Measurements from ENCODE around the gene CPZ.

The CPZ gene

GRCh38 chr4:8552581-8553205 is 39.9 kb upstream of the CPZ start:
- H3K27me3 Mint-ChIP-seq, result peaks cover 14% of the 10 kb centered on the region
- H3K9me3 Mint-ChIP-seq, result no peaks in the 10 kb centered on the region
- no peak overlapping the region for H3K27ac Mint-ChIP-seq
- no peak overlapping the region for H3K4me3 Mint-ChIP-seq
- no peak for ATAC-seq
- H3K36me3 Mint-ChIP-seq, result no peaks in the 10 kb centered on the region
- no peaks in the 10 kb centered on the region for H3K4me1 Mint-ChIP-seq

GRCh38 chr4:8553216-8553615 is 39.3 kb upstream of the CPZ start:
- Mint-ChIP-seq H3K36me3 (no peaks in the 10 kb centered on the region), H3K9me3 (no peaks in the 10 kb centered on the region), H3K27me3 (peaks cover 18% of the 10 kb centered on the region), H3K4me1 (no peaks in the 10 kb centered on the region), H3K27ac (no peak overlapping the region), H3K4me3 (no peak overlapping the region)
- ATAC-seq, result no peak

- H3K9me3 Mint-ChIP-seq, result no peaks in the 10 kb centered on the region
- peaks cover 26% of the 10 kb centered on the region for H3K27me3 Mint-ChIP-seq
- no peaks in the 10 kb centered on the region for H3K36me3 Mint-ChIP-seq
- H3K27ac Mint-ChIP-seq, result no peak overlapping the region
- no peak for ATAC-seq
- no peaks in the 10 kb centered on the region for H3K4me1 Mint-ChIP-seq
- H3K4me3 Mint-ChIP-seq, result no peak overlapping the region
Observed at GRCh38 chr4:8553991-8554405, 38.6 kb upstream of the CPZ start.

GRCh38 chr4:8554555-8555100 is 37.9 kb upstream of the CPZ start:
- Mint-ChIP-seq H3K4me3 (no peak overlapping the region), H3K27me3 (peaks cover 26% of the 10 kb centered on the region), H3K4me1 (no peaks in the 10 kb centered on the region), H3K9me3 (no peaks in the 10 kb centered on the region), H3K27ac (no peak overlapping the region), H3K36me3 (no peaks in the 10 kb centered on the region)
- ATAC-seq, result no peak

GRCh38 chr4:8555716-8556115 is 36.8 kb upstream of the CPZ start:
- no peaks in the 10 kb centered on the region for H3K36me3 Mint-ChIP-seq
- no peak for ATAC-seq
- no peak overlapping the region for H3K27ac Mint-ChIP-seq
- no peaks in the 10 kb centered on the region for H3K9me3 Mint-ChIP-seq
- H3K4me3 Mint-ChIP-seq, result no peak overlapping the region
- no peaks in the 10 kb centered on the region for H3K4me1 Mint-ChIP-seq
- H3K27me3 Mint-ChIP-seq, result peaks cover 26% of the 10 kb centered on the region

GRCh38 chr4:8556341-8557150 is 36.0 kb upstream of the CPZ start:
- Mint-ChIP-seq H3K4me3 (no peak overlapping the region), H3K4me1 (no peaks in the 10 kb centered on the region), H3K27me3 (peaks cover 26% of the 10 kb centered on the region), H3K9me3 (no peaks in the 10 kb centered on the region), H3K27ac (no peak overlapping the region), H3K36me3 (no peaks in the 10 kb centered on the region)
- ATAC-seq, result no peak

- Mint-ChIP-seq H3K4me1 (no peaks in the 10 kb centered on the region), H3K9me3 (no peaks in the 10 kb centered on the region), H3K36me3 (no peaks in the 10 kb centered on the region), H3K27me3 (peaks cover 26% of the 10 kb centered on the region), H3K4me3 (no peak overlapping the region), H3K27ac (no peak overlapping the region)
- ATAC-seq, result no peak
Observed at GRCh38 chr4:8557151-8558076, 35.2 kb upstream of the CPZ start.

GRCh38 chr4:8558080-8558960 is 34.2 kb upstream of the CPZ start:
- peaks cover 26% of the 10 kb centered on the region for H3K27me3 Mint-ChIP-seq
- no peaks in the 10 kb centered on the region for H3K4me1 Mint-ChIP-seq
- no peaks in the 10 kb centered on the region for H3K9me3 Mint-ChIP-seq
- no peaks in the 10 kb centered on the region for H3K36me3 Mint-ChIP-seq
- no peak overlapping the region for H3K4me3 Mint-ChIP-seq
- no peak for ATAC-seq
- no peak overlapping the region for H3K27ac Mint-ChIP-seq

GRCh38 chr4:8559011-8559410 is 33.6 kb upstream of the CPZ start:
- H3K36me3 Mint-ChIP-seq, result no peaks in the 10 kb centered on the region
- H3K9me3 Mint-ChIP-seq, result no peaks in the 10 kb centered on the region
- H3K4me3 Mint-ChIP-seq, result no peak overlapping the region
- H3K4me1 Mint-ChIP-seq, result no peaks in the 10 kb centered on the region
- no peak for ATAC-seq
- no peak overlapping the region for H3K27ac Mint-ChIP-seq
- H3K27me3 Mint-ChIP-seq, result peaks cover 26% of the 10 kb centered on the region

- Mint-ChIP-seq H3K4me1 (no peaks in the 10 kb centered on the region), H3K4me3 (no peak overlapping the region), H3K36me3 (no peaks in the 10 kb centered on the region), H3K27me3 (peaks cover 24% of the 10 kb centered on the region), H3K27ac (no peak overlapping the region), H3K9me3 (no peaks in the 10 kb centered on the region)
- no peak for ATAC-seq
Observed at GRCh38 chr4:8559524-8560264, 32.9 kb upstream of the CPZ start.

GRCh38 chr4:8560265-8561047 is 32.1 kb upstream of the CPZ start:
- no peak overlapping the region for H3K27ac Mint-ChIP-seq
- H3K27me3 Mint-ChIP-seq, result peaks cover 17% of the 10 kb centered on the region
- no peaks in the 10 kb centered on the region for H3K36me3 Mint-ChIP-seq
- H3K4me1 Mint-ChIP-seq, result no peaks in the 10 kb centered on the region
- peak; percentile 21 for ATAC-seq
- H3K4me3 Mint-ChIP-seq, result no peak overlapping the region
- H3K9me3 Mint-ChIP-seq, result no peaks in the 10 kb centered on the region

GRCh38 chr4:8564595-8564994 is 28.0 kb upstream of the CPZ start:
- Mint-ChIP-seq H3K4me3 (no peak overlapping the region), H3K27me3 (no peaks in the 10 kb centered on the region), H3K4me1 (no peaks in the 10 kb centered on the region), H3K27ac (no peak overlapping the region), H3K9me3 (no peaks in the 10 kb centered on the region), H3K36me3 (no peaks in the 10 kb centered on the region)
- ATAC-seq, result no peak

GRCh38 chr4:8568068-8568668 is 24.4 kb upstream of the CPZ start:
- H3K27me3 Mint-ChIP-seq, result no peaks in the 10 kb centered on the region
- ATAC-seq, result no peak
- no peaks in the 10 kb centered on the region for H3K36me3 Mint-ChIP-seq
- H3K27ac Mint-ChIP-seq, result no peak overlapping the region
- no peak overlapping the region for H3K4me3 Mint-ChIP-seq
- H3K9me3 Mint-ChIP-seq, result no peaks in the 10 kb centered on the region
- H3K4me1 Mint-ChIP-seq, result no peaks in the 10 kb centered on the region
